Fibroblast of skin of right biceps (primary cell): ENCODE results near the gene PIERCE2.
A peak's percentile ranks its signal among the peaks of the same experiment; 100 is the strongest.
"Not testable (repeated sequence)": the region's sequence is repeated elsewhere in the genome, so short reads cannot be mapped to it uniquely, and the experiment has no call there.

ENCODE experiments used
- DNase-seq: peaks from one replicate; pipeline ENCODE4 v3.0.0-alpha.2; 2013

The PIERCE2 gene, protein sequence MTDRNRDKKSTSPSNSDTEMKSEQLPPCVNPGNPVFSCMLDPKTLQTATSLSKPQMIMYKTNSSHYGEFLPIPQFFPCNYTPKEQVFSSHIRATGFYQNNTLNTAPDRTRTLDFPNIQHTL

DNA sequence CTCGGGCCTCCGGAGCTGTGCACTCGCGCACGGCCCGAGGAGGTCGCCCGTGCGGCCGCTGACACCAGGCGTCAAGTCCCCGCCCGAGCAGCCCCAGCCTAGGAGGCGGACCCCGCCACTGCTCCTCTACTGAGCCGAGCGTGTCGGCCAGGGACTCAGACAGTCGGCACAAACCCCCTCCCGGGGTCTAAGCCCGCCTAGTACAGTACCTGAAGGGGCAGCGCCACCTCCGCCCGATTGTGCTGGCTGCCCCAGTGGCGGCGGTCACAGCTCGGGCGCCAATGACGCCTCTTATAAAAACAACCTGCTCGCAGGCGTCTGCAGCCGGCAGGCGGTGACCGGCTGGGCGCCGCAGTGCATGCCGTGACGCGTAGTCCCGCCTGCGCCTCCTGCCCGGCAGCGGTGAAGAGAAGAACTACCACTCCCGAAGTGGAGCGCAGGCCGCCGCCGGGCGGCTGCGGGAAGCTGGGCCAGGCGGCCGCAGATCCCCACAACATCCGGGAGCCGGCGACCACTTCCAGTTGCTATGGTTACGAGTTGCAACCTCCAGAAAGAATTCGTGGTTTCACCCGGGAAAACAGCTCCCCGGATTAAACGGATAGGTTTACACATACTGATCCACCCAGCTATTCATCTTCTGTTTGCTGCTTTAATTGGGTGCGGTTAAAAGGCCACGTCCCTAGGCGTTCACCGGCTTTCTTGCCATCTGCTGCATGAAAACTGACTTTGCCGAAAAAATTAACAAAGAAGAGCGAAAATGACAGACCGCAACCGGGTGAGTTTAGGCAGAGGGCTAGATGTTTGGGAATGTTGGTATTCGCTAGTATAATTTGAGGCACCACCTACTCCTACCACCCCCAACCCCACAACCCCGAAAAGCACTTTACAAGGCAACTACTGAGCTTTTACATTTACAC is at the start of gene PIERCE2, which contains the start of gene CCPG1:
TSS of gene PIERCE2 (plus strand) at position 484 of the 917 bp plus-strand sequence. CDS start at position 758, 274 bp downstream.
TSS of gene CCPG1 (minus strand) at position 348 of the 917 bp plus-strand sequence. CDS start 18,935 bp downstream, outside the sequence.
- peak; percentile 95 for DNase-seq

GRCh38 chr15:55360256-55360655 is 48.0 kb upstream of the PIERCE2 start:
- peak; percentile 5 for DNase-seq

DNA sequence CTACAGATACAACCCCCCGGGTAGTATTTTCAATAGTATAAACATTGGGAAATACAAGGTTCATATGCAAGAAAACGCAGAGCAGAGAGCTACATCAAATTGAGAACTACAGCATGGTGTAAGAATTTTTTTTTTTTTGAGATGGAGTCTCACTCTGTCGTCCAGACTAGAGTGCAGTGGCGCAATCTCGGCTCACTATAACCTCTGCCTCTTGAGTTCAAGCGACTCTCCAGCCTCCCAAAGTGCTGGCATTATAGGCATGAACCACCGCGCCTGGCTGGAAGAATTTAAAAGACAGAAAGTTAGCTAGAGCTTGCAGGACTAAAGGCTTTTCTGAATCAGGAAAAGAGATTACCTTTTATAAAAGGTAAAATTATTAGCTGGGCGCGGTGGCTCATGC is 47.2 kb upstream of the PIERCE2 start:
- no peak for DNase-seq

DNA sequence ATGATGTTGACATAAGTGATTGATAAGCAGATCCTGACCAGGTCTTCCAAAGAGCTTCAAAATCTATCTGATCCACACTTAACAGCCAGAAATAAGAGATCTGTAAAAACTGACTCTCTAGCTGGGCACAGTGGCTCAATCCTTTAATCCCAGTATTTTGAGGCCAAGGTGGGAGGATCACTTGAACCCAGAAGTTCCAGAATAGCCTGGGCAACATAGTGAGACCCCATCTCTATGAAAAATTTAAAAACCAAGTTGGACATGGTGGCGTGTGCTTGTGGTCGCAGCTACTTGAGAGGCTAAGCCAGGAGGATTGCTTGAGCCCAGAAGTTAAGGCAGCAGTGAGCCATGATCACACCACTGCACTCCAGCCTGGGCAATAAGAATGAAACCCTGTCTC is 45.7 kb upstream of the PIERCE2 start:
- DNase-seq: no peak

GRCh38 chr15:55366981-55367380 is 41.3 kb upstream of the PIERCE2 start:
- no peak for DNase-seq

- no peak for DNase-seq
Observed at GRCh38 chr15:55372701-55373440, 35.4 kb upstream of the PIERCE2 start.

DNA sequence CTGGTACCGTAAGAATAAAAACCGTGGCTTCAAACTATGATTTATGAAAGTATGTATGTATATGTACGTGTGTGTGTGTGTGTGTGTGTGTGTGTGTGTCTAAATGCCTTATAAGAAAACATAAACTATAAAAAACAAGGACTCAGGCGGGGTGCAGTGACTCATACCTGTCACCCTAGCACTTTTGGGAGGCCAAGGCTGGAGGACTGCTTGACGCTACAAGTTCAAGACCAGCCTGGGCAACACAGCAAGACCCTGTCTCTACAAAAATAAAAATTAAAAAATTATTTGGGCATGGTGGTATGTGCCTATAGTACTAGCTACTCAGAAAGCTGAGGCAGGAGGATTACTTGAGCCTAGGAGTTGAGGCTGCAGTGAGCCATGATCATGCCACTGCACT is 29.2 kb upstream of the PIERCE2 start:
- no peak for DNase-seq

DNA sequence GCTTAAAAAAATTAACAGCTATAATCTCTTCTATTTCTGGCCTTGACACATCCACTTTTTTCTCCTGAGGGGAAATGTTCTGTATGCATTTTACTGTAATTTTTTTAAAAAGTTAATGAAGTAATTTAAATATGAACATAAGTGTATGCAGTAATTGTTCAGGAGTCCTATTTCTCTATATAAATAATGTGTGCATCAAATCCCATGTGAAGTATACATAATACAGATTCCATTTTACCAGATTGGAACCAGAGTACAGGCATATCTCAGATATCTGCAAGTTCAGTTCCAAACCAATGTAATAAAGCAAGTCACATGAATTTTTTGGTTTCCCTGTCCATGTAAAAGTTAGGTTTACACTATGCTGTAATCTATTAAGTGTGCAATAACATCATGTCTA is 26.7 kb upstream of the PIERCE2 start:
- no peak for DNase-seq

DNA sequence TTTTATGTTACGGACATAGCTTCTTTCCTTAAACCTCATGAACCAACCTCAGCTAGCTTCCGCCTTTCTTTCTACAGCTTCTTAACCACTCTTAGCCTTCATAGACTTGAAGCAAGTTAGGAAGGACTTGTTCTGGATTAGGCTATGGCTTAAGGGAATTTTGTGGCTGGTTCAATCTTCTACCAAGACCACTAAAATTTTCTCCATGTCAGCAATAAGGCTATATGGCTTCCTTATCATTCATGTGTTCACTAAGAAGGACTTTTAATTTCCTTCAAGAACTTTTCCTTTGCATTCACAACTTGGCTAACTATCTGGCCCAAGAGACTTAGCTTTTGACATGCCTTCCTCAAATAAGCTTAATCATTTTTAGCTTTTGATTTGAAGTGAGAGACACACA is 24.6 kb upstream of the PIERCE2 start:
- no peak for DNase-seq

GRCh38 chr15:55387027-55387426 is 21.3 kb upstream of the PIERCE2 start:
- DNase-seq: no peak

DNA sequence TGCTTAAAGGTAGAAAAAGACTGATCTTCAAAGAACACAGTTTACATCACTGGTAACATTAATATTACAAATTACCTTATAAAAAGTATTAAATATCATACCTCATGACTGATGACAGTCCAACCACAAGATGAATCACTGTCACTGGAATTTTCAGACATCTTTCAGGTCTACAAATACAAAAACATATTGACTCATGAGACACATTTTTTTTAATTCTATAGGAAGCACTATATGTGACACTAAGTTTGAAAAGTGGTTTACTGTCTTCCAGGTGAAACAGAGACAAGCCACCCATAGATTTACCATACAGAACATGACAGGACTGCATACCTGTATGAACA is 19.1 kb upstream of the PIERCE2 start:
- DNase-seq: peak; percentile 35

DNA sequence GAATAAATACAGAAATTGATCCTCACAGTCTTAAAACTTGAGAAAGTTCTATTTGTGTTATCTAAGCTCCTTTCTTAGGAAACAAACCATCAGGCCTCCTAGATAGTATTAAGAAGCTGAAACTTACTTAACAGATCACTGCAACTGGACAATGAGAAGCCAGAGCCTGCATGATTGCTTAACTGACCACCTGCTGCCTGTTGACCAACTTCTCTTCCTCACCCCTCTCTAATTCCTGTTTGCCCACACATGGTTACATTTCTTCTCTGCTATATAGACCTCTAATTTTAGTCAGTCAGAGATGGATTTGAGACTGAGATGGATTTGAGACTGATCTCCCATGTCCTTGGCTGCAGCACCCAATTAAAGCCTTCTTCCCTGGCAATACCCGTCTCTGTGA is 13.6 kb upstream of the PIERCE2 start:
- DNase-seq: no peak

DNA sequence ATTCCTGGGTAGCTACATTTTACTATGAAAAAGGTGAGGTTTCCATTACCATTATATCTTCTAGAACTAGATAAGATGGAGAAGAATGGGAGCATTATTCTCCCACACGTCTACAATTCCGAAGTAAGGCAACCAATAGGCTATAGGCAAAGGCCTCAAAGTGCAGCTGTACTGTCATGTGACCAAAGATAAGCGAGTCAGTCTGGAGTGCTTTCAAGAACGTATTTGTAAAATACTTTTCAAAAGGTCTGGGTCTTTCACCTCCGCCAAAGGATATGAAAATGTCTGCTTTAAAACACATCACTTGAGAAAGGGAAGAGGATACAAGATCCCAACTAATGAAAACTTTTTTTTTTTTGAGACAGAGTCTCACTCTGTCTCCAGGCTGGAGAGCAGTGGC is 10.1 kb upstream of the PIERCE2 start:
- DNase-seq: no peak

GRCh38 chr15:55400050-55400449 is 8.2 kb upstream of the PIERCE2 start:
- DNase-seq: not testable (repeated sequence)

DNA sequence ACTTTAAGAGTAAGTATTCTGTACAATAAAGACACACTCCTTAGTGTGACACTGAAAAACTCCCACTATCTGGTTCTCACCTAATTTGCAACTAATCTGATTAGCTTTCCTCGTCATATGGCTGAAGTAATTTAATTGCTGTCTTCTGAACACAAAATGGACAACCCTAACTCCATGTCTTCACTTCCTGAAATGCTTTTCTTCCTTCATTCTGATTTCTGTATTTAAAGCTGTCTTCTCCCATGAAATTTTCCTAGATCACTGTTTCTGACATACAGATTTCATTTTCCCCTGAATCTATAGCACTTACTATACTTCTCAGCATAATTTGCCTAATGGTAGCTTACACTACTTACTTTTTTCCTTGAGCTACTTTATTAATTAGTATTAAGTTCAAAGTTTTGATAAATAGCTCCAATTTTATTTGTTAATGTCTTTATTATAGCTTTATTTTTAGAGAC is 6.5 kb upstream of the PIERCE2 start:
- DNase-seq: no peak

- DNase-seq: peak; percentile 14
Observed at GRCh38 chr15:55402707-55403106, 5.6 kb upstream of the PIERCE2 start.

- DNase-seq: peak; percentile 39
Observed at GRCh38 chr15:55403531-55403930, 4.8 kb upstream of the PIERCE2 start.

DNA sequence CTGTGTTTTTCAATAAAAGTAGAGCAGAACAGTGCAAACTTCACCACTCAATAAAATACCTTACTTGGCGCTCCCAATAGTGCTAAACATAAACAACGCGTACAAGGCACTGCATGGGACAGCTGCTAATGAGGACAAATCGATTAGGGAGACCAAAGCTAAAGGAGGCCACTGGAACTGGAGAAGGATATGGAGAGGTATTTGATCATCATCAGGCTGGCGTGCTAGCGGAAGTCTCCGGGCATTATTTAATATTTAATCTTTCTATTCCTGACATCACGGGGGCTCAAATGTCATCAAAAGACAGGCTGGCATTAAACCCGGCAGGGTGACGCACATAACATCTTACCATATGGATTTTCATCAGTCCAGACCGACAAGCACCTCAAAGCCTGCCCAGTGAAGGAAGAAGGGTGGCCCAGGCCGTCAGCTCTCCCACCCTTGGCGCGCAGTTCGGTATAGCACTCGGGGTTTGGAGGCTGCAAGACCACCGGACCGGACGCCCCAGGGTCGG is 740 bp upstream of the PIERCE2 start:
- peak; percentile 32 for DNase-seq

- not testable (repeated sequence) for DNase-seq
Observed at GRCh38 chr15:55408976-55409375, 681 bp downstream of the PIERCE2 start.

DNA sequence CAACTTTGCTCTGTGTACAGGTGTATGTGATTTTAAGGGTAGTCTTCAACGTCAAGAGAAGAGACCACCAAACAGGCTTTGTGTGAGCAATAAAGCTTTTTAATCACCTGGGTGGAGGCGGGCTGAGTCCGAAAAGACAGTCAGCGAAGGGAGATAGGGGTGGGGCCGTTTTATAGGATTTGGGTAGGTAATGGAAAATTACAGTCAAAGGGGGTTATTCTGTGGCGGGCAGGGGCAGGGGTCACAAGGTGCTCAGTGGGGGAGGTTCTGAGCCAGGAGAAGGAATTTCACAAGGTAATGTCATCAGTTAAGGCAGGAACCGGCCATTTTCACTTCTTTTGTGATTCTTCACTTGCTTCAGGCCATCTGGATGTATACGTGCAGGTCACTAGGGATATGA is 9.4 kb downstream of the PIERCE2 start:
- not testable (repeated sequence) for DNase-seq

DNA sequence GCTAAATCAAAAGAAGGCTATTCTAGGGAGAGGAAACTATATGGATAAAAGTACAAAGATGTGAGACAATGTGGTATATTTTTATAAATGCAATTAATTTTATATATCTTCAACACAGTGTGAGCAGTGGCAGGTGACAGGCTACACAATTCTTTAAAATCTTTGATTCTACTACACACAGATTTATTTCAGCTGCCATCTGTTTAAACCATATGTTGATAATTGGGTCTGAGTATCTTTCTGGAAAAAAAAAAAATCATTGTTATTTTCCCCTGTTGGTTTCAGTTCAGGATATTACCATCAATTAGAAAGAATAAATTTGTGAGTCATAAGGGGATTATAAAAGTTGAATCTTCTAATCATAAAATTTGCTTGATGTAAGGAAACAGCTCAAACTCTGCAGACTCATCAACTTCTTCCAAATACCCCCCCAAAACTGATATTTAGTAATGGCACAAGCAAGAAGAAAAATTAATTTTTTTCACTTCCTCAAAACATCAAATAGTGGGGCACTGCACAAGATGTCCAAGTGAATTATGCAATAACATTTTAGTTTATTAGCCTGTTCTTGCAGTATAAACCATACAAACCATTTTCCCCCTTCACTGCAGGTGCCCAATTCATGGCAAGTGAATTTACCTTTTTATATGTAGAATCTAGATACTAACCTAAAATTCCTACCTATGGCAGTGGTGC is 12.0 kb downstream of the PIERCE2 start:
- no peak for DNase-seq

DNA sequence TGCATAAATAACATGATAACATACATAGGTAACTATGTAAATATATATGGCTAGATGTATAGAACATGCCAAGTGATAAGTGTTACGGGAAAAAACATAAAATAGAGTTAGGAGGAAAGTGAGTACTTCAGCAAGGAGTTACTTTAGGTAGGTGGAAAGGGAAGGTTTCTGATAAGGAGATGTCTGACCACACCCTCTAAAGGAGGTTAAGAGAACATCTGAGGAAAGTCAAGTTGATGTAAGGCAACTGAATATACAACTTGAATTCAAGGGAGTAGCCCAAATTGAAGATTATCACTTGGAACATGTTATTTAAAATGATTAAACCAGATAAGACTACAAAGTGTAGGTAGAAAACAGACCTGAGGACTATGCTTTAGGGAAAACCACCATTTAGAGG is 13.8 kb downstream of the PIERCE2 start:
- DNase-seq: no peak
